Measurements from ENCODE around the gene ADH4. TPM values are rescaled to one million over a fixed set of nuclear protein-coding genes. Genes with fewer than 3 reads are reported as not detected.
A peak's percentile ranks its signal among the peaks of the same experiment; 100 is the strongest.

Gene ADH4
- total RNA-seq, 2 experiments from 2014 or later: not detected

DNA sequence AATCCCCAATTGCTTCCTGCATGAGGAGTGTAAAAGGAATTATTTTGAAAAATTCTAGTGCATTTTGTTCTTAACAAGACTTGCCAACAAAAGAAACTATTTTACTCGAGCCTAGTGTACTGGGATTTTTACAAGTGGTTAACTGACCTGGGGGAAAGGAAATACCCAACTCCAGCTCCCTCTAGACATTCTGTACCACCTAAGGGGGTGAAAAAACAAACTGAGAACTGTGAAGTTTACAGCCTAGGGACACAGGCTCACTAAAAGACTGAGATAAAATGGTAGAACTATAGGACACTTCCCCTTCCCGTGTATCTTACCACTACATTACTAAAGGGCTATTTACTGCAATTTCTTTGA, 52.9 kb downstream of the ADH4 start:
- Histone ChIP-seq H3K79me2 (ENCODE audit: insufficient read depth, low read depth, low read length) (peaks cover 22% of the 10 kb centered on the region), H3K36me3 (ENCODE audit: insufficient read depth, low read length) (no peaks in the 10 kb centered on the region), H4K20me1 (ENCODE audit: insufficient read depth, low read length) (no peaks in the 10 kb centered on the region), H2AFZ (ENCODE audit: low read length) (no peak overlapping the region), H3K9me3 (ENCODE audit: low read length) (no peaks in the 10 kb centered on the region), H3K9me2 (ENCODE audit: insufficient read depth, low read length) (no peaks in the 10 kb centered on the region), H3K27ac (ENCODE audit: low read depth, low read length, poor library complexity, severe bottlenecking) (no peak overlapping the region), H3K4me3 (ENCODE audit: low read depth, low read length, poor library complexity, severe bottlenecking) (no peak overlapping the region), H3K4me1 (ENCODE audit: insufficient read depth, low read length, poor library complexity, severe bottlenecking) (peaks cover 23% of the 10 kb centered on the region), H3K4me2 (ENCODE audit: low read length) (peak overlapping the region; percentile 17; the same call in 1 of the 2 replicates)
- ChIA-PET POLR2A (interaction anchor here (0.7 to 0.8 kb wide), 2 partner anchors 12 to 934 kb away, joined by 3 to 4 read pairs; no protein-coding TSS in a partner anchor), CTCF (ENCODE audit: unreplicated experiment) (no interaction called here)
- TF ChIP-seq EZH2phosphoT487 (IDR thresholded peaks at IDR 0.05; ENCODE audit: borderline replicate concordance, low read depth, low read length): no peak
- TF ChIP-seq, protein P1, sequence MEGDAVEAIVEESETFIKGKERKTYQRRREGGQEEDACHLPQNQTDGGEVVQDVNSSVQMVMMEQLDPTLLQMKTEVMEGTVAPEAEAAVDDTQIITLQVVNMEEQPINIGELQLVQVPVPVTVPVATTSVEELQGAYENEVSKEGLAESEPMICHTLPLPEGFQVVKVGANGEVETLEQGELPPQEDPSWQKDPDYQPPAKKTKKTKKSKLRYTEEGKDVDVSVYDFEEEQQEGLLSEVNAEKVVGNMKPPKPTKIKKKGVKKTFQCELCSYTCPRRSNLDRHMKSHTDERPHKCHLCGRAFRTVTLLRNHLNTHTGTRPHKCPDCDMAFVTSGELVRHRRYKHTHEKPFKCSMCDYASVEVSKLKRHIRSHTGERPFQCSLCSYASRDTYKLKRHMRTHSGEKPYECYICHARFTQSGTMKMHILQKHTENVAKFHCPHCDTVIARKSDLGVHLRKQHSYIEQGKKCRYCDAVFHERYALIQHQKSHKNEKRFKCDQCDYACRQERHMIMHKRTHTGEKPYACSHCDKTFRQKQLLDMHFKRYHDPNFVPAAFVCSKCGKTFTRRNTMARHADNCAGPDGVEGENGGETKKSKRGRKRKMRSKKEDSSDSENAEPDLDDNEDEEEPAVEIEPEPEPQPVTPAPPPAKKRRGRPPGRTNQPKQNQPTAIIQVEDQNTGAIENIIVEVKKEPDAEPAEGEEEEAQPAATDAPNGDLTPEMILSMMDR (conservative IDR thresholded peaks at IDR 0.05; ENCODE audit: low read length): no peak
- no peak for DNase-seq (ENCODE audit: low spot score)
- intact Hi-C loops (cut with micrococcal nuclease; ENCODE audit: unreplicated experiment): no loop called here
- BruUV-seq (replicated peaks): no TSS peak

DNA sequence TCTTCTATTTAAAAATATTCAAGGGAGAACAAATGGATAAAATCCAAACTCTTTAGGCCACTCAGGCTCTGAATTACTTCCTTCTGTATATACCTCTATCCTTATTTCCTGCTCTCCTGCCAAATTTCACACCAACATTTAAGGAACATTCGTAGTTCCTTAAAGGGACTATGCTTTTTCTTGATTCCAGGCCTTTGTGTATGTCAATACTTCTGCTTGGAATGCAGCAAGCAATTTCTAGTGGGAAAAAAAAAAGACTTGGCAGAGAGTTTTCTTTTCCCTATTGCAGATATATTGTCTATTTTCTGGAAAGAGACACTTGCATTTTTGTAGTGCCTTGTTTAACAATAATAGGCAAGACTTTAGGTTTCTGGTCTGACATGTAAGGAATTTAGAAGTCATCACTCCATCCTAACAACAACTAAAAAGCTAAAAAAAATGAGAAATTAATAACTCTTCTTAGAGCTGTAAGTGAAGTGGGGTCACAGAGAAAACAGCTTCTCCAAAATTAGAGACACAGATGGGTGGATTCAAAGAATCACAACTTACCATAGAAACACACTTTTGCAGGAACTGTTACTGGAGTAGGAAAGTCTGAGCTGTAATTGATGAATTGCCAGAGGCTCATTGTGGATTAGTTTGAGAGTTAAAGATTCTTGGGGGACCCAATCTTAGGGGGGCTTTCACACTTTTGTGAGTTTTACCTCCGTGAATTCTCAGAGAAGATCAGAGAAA, 53.4 kb downstream of the ADH4 start:
- no peaks in the 10 kb centered on the region for H4K20me1 ChIP-seq (ENCODE audit: insufficient read depth, low read length)
- no peak overlapping the region for H2AFZ ChIP-seq (ENCODE audit: low read length)
- ChIA-PET CTCF (ENCODE audit: unreplicated experiment) (no interaction called here), POLR2A (interaction anchor here (0.7 to 0.8 kb wide), 2 partner anchors 11 to 935 kb away, joined by 3 to 4 read pairs; no protein-coding TSS in a partner anchor)
- peaks cover 26% of the 10 kb centered on the region for H3K79me2 ChIP-seq (ENCODE audit: insufficient read depth, low read depth, low read length)
- no peak for TF ChIP-seq EZH2phosphoT487 (IDR thresholded peaks at IDR 0.05; ENCODE audit: borderline replicate concordance, low read depth, low read length)
- TF ChIP-seq, protein P1 (conservative IDR thresholded peaks at IDR 0.05; ENCODE audit: low read length): no peak
- no TSS peak for BruUV-seq (replicated peaks)
- H3K9me2 ChIP-seq (ENCODE audit: insufficient read depth, low read length): no peaks in the 10 kb centered on the region
- H3K4me2 ChIP-seq (ENCODE audit: low read length): peak overlapping the region; percentile 17; the same call in 1 of the 2 replicates
- no peak overlapping the region for H3K27ac ChIP-seq (ENCODE audit: low read depth, low read length, poor library complexity, severe bottlenecking)
- DNase-seq (ENCODE audit: low spot score): no peak
- H3K4me1 ChIP-seq (ENCODE audit: insufficient read depth, low read length, poor library complexity, severe bottlenecking): peaks cover 23% of the 10 kb centered on the region
- no peaks in the 10 kb centered on the region for H3K36me3 ChIP-seq (ENCODE audit: insufficient read depth, low read length)
- intact Hi-C loops (cut with micrococcal nuclease; ENCODE audit: unreplicated experiment): no loop called here
- no peak overlapping the region for H3K4me3 ChIP-seq (ENCODE audit: low read depth, low read length, poor library complexity, severe bottlenecking)
- H3K9me3 ChIP-seq (ENCODE audit: low read length): no peaks in the 10 kb centered on the region
